Activated CD4-positive, CD25-positive, alpha-beta regulatory T cell (primary cell): ENCODE results near the gene CCDC201.
"Not testable (repeated sequence)": the region's sequence is repeated elsewhere in the genome, so short reads cannot be mapped to it uniquely, and the experiment has no call there.

Source experiments
- DNase-seq, 4 experiments: peaks; one replicate each; lab custom pipeline; 2025; lab: John Stamatoyannopoulos, UW

CCDC201 gene

DNA sequence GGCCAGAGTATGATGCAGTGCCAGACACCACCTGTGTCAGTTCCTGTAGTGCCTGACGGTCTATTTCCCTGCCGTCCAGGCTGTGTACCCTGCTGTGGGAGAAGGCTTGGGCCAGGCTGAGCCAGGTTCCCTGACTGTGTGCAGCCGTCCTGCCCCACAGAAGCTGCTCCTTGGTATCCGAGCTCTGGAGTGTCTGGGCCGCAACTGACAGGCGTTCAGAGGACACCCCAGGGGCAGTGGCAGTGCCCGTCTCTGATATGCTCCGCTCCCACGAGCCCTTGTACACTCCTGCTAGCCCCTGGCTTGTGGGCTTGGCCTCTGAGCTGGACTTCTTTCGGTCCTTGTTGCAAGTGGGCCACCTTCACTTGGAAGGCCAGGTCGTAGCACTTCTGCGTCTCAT lies 55.0 kb downstream of the CCDC201 start:
- not testable (repeated sequence) for DNase-seq

DNA sequence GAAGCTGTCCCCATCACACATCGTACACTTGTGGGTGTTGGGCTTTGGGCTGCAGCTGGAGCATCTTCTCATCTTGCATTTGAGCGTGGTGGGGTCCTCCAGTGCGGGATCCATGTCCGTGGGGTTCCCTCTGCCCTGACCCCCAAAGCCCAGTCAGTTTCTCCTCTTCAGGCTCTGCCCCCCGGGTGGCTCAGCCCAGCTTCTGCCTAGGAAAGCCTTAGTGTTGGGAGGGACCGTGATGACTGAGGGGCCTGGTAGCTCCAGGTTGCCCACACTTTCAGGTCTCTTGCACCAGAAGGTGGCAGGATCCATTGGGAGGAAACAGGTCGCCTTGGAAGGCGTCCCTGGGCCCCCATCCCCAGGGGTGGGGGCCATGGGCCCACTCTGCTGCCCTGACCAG lies 55.9 kb downstream of the CCDC201 start:
- not testable (repeated sequence) for DNase-seq

DNA sequence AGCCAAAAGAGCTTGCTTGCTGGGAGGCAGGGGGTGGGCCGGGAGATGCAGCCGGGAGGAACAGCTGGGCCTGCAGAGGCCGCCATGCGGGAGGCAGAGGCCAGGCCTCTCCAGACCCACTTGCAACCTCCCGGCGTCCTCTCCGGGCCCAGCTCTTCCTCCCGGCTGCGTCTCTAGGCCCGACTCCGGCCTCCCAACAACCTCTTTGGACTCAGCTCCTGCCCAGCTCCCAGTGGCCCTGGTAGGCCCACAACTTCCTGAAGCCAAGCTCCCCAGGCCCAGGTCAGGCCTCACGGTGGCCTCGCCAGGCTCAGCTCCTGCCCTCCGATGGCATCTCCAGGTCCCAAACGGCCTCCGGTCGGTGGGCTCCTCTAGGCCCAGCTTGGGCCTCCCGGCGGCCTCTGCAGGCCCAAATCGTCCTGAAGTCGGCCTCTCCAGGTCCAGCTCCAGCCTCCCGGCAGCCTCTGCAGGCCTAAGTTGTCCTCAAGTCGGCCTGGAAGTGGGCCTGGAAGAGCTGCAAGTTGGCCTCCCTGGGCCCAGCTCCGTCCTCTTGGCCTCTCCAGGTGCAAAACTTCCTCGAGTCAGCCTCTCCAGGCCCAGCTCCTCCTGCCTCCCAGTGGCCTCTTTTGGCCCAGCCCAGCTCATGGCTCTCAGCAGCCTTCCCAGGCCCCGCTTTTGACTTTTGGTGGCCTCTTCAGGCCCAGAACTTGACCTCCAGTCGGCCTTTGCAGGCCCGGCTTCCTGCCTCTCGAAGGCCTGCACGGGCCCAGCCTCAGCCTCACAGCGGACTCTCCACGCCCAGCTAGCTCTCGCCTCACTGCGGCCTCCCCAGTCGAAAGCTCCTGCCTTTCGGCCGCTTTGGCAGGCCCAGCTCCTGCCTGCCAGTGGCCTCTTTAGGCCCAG lies 58.4 kb downstream of the CCDC201 start:
- DNase-seq, result not testable (repeated sequence)

DNA sequence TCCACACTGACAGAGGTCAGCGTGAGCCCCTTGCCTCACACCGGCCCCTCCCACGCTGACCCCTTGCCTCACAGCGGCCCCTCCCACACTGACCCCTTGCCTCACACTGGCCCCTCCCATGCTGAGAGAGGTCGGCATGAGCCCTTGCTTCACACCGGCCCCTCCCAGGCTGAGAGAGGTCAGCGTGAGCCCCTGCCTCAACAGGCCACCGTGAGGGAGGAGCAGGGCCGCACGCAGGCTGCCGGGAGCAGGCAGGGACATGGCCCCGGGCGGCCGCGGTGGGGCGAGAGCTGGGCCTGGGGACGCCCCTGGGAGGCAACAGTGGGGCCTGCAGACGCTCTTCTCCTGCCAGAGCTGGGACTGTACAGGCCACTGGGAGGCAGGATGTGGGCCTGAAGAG lies 59.1 kb downstream of the CCDC201 start:
- not testable (repeated sequence) for DNase-seq

DNA sequence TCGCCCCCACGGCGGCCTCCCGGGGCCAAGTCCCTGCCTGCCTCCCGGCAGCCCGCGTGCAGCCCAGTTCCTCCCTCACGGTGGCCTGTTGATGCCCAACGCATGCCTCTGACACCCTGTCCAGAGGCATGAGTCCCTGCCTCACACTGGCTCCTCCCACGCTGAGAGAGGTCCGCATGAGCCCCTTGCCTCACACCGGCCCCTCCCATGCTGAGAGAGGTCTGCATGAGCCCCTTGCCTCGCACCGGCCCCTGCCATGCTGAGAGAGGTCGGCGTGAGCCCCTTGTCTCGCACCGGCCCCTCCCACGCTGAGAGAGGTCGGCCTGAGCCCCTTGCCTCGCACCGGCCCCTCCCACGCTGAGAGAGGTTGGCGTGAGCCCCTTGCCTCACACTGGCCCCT lies 59.9 kb downstream of the CCDC201 start:
- no peak for DNase-seq

DNA sequence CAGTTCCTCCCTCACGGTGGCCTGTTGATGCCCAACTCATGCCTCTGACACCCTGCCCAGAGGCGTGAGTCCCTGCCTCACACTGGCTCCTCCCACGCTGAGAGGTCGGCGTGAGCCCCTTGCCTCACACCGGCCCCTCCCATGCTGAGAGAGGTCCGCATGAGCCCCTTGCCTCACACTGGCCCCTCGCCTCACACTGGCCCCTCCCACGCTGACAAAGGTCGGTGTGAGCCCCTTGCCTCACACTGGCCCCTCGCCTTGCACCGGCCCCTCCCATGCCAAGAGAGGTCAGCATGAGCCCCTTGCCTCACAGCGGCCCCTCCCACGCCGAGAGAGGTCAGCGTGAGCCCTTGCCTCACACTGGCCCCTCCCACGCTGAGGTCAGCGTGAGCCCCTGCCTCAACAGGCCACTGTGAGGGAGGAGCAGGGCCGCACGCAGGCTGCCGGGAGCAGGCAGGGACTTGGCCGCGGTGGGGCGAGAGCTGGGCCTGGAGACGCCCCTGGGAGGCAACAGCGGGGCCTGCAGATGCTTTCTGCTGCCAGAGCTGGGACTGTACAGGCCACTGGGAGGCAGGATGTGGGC lies 61.1 kb downstream of the CCDC201 start:
- DNase-seq, result not testable (repeated sequence)

DNA sequence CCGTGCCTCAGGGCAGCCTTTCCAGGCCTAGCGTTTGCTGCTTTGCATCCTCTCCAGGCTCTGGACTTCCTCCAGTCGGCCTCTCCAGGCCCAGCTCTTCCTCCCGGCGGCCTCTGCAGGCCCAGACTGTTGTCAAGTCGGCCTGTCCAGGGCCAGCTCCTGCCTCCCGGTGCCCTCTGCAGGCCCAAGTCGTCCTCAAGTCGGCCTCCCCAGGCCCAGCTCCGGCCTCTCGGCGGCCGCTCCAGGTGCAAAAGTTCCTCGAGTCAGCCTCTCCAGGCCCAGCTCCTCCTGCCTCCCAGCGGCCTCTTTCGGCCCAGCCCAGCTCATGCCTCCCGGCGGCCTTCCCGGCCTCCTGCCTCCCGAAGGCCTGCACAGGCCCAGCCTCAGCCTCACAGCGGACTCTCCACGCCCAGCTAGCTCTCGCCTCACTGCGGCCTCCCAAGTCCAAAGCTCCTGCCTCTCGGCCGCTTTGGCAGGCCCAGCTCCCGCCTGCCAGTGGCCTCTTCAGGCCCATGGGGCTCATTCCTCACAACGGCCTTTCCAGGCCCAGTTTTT lies 62.4 kb downstream of the CCDC201 start:
- not testable (repeated sequence) for DNase-seq
